Body of pancreas (tissue), 4 donors: Measurements from ENCODE around the gene FIGN.

Source experiments
- CTCF ChIP-seq, 7 experiments: fragments of 450-650 bp in 4 of 7; fragments of 200-600 bp in 3 of 7; sonication (generic) in 3 of 7; IDR thresholded peaks; one replicate each; pipeline ENCODE4 v1.5.1; 2016 to 2019; ENCODE audit warnings: antibody characterized with exemption in 7 of 7
- POLR2A ChIP-seq, 3 donors: fragments of 450-650 bp; IDR thresholded peaks; one replicate each; pipeline ENCODE4 v1.6.1; 2016; ENCODE audit warnings: antibody characterized with exemption in 3 of 3, mild to moderate bottlenecking in 2 of 3

GRCh38 chr2:163574309-163574708 is 161.5 kb downstream of the FIGN start:
- no peak for TF ChIP-seq CTCF (IDR thresholded peaks at IDR 0.05)
- no peak for TF ChIP-seq POLR2A (IDR thresholded peaks at IDR 0.05)
